ENCODE data around the gene VAT1L.

The VAT1L gene

DNA sequence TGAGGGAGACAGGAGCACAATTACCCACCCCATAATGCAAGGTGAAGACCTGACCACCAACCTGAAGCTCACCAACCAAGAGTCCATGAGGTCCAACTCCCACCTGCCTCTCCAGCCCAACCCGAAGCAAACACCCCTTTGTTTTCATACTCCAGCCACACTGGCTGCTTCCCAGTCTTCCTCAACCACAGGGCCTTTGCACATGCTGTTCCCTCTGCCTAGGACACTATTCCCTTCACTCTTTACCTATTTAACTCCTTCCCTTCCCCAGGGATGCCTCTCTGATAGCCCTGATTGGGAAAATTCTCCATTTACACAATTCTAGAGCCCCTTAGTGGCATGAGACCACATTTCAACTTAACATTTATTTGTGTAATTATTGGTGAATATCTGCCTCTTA, 86.0 kb downstream of the VAT1L start:
- DNase-seq: no peak

DNA sequence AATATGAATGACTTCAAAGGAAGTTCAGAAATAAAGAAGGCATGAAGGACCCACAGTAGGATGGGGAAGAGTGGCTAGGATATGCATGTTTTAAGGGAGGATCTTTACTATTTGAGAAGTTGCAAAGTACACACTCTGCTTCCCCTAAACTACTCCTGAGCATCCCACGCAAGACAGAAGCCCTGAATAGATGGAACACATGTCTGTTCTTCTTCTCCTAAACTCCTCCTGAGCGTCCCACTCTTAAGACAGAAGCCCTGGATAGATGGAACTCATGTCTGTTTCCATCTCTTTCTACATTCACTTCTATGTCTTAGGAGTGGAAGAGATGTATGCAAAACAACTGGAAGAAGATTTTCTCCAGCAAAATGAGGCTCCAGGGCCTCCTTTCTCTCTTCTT, 88.4 kb downstream of the VAT1L start:
- no peak for DNase-seq

DNA sequence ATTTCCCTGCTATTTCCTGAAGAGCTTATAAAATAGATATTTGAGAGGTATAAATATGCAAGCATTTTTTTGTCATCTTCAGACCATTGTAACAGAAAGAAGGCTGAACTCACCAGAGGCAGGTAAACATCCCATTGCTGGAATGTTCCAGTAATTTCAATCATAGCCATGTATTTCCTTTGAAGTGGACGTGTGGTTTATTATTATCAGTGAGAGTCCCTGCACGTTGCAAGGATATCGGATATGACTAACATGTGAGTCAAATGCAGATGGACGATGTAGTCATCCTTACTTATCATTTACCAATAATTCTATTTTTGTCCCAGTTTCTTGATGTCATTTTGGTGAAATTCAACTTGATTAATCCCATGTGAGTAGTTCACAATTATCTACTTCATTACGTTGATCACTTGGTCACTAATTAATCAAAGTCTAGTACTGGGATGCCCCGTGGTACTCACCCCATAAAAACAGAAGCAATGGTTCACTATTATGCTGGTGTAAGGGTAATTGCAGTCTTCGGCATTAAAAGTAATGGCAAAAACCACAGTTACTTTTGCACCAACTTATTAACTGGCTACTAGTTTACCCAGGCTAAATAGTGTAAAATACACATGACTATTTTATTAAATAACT, 89.5 kb downstream of the VAT1L start:
- DNase-seq: no peak

DNA sequence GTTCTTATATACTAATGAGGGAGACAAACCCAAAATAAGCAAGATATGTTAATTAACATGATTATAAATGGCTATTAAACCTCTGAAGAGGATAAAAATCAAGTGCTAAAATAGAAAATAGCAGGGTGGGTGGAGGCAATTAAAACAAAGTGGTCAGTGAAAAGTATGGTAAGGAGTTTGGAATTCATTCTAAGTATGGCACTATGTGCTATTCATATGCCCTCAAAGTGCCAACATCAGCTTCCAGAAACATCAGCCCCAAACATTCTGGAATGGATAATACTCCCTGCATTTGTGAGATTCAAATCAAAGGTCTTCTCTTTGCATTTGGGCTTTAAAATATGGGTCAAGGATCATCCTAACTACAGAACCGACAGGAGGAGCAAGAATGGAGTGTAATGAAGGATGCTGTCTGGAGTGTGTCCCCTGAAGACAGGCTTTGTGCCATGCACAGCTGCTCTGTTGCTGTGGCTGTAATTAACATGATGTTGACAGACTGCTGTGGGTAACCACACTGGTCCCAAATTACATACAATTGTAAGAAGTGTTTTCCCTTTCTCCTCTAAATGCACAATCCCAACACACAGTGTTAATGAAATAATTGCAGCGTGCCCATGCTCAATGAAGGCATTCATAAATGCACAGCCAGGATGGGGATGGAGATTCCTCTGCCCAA, 93.1 kb downstream of the VAT1L start:
- no peak for DNase-seq

DNA sequence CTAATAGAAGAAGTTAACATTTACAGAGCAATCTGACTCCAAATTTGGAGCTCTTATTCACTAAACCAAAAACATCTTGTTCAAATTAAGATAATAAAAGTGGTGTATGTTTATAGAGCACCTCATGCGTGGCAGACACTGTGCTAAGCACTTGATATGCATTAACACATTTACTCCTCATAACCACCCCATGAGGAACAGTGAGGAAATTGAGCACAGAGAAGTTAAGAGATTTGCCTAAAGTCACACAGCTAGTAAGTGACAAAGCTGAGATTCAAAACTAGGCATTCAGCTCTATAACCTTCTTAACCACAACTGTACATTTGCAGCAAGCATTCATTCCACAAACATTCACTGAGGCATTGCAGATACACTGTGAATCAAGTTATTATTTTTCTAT, 94.0 kb downstream of the VAT1L start:
- DNase-seq: no peak

DNA sequence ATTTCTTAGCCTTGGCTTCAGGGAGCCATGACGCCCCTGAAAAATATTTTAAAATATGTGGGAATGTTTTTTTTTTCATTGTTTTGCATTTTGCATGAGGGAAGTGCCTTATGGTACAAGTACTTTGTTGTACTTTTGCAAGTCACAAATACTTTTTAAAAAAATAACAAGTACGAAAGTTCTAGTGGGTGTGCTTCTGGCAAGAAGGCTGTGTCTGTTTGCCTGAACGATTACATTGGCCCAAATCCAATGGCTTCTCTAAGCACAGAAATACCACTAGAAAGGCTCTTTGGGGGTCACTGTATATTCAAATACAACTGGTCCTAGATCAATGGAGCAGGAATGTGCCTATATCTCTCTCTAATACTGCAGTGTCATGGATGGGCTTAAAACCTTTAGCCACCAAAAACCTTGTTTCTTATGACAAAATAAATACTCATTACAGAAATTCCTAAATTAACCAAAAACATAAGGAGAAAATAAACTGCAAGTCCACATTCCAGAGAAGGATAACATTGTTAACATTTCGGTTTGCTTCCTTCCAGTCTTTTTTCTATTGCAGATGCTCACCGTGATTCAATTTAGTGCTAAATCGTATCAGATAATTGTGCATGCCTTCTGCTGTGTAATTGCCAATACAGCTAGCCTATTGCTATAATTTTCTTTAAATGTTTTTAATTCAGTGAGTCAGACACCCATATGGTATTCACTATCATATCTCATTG, 97.4 kb downstream of the VAT1L start:
- DNase-seq: no peak

DNA sequence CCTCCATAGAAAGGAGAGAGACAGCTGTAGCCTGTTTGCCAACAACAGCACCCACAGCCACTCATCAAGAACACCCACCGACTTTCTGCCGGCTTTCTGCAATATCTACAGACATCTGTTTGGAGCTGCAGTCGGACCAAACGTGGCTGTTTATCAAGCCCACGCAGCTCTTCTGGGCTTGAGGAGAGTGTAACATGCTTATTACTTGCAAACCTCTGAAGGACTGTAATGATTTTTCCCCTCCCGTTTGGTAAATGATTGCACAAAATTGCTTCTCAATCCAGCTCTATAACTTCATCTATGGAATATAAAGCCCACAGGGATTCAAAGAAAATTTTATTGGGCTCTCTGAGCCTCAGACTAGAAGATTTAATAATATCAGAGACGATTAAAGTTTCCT, 100.5 kb downstream of the VAT1L start:
- no peak for DNase-seq

DNA sequence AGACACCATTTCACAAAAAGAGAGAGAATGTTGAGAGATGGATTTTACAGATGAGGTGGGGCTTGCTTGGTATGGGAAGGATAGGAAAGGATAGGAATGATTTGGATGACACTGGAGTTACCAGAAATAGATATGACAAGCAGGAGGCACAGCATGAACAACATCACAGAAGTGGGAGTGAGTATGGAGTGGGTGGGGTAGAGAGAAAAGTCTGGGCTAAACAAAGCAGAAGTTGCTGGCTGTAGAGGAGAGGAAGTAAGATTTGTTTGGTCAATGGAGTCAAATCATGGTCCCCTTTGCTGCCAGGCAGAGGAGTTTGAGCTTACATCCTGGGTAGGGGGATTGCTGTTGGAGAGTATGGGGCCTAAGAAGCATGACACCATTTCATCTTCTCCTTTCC, 101.7 kb downstream of the VAT1L start:
- no peak for DNase-seq

DNA sequence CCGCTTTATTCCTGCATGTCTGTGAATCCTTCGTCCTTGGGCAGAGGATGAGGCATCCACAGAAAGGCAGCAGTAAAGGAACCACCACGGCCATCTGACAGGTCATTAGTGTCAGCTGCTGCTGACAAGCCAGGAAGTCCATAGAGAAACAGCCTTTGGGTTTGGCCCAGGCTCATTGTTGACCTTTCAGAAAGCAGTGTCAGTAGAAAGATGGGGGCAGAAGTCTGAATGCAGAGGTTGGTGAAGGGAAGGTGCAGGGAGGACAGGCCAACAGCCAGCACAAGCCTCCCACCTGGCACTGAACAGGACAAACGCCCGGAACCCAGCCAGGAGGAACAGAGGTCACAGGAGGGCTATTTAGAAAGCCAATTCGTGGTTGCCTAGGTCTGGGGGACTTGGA, 105.8 kb downstream of the VAT1L start:
- DNase-seq: no peak

DNA sequence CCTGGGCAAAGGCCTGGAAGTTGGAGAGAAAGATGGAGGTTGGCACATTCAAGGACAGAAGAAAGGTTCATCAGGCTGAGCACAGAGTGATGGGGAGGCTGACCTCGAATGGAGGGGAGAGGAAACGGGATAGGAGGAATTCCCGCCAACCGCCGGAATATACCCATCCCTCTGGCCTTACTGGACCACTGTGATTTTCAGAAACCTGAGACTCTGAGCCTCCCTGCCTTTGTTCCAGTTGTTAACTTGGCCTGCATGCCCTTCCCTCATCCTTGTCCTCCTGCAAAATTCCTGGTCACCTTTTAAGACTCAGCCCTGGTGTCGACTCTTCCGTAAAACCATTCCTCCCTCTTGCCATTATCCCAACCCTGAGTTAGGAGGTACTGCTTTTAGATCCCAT, 107.6 kb downstream of the VAT1L start:
- DNase-seq: no peak

DNA sequence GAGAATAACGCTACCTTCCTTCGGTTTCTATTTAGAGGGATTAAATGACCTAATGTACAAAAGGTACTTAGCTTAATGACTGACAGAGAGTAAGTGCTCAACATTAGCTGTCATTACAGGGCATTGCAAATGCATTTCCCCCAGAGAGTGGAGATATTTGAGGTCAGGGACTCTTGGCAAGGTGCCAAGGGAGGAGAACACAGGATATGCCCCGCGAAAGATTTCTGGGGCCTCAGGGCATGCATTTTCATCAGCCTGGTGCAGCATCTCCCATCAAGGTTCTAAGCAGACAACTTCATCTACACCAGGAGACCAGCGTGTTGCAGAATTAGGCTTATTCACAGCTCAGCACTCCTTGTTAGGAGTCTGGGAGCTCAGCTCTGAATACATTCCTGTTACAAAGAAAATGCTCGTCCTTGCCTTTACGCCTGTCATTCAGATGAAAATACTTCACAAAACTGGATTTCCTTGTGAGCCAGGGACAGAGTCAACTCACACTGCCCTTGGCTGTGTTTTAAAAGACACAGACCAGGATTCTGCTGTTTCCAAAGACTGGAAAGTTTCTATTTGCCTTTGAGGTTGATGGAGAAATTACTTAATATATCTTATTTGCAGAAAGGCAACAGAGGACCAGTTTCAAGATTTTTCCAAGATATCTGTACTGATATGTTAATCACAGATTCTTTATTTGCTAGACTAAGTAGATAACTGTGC, 108.2 kb downstream of the VAT1L start:
- no peak for DNase-seq

DNA sequence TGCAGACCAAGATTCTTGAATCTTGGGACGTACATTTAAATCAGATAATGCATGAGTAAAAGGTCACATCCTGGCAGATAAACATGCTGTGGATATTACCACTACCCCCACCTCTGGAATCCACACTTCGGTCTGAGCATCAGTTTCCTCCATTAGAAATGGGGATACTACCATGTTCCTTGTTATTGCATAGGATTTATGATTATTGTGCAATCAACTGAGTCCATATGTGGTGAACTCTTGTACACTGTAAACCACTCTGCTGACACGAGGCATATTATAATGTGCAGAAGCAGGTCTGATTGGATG, 108.7 kb downstream of the VAT1L start:
- DNase-seq: no peak

DNA sequence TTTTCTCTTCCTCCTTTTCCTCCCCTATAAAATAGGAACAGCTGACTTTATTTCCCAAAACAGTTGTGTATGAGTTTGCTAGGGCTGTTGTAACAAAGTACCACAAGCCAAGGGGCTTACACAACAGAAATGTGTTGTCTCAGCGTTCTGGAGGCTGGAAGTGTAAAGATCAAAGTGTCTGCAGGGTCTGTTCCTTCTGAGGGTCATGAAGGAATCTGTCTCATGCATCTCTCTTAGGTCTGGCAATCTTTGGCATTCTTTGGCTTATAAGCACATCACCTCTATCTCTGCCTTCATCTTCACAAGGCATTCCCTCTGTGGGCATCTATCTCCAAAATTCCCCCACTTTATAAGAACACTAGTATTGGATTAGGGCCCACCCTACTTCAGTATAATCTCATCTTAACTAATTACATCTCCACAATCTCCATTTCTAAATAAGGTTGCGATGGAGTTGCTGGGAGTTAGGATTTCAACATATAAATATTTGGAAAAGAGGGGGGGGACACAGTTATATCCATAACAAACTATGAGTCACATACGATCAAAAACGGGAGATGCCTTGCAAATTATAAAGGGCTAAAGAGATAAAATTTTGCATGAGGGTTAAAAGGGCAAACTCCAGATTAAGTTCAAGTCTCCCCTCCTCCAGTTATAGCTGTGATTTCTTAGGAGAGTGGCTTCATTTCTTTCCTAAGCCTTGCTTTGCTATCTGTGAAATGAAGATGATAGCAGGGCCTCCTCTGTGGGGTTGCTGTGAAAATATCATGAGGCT, 109.7 kb downstream of the VAT1L start:
- no peak for DNase-seq

DNA sequence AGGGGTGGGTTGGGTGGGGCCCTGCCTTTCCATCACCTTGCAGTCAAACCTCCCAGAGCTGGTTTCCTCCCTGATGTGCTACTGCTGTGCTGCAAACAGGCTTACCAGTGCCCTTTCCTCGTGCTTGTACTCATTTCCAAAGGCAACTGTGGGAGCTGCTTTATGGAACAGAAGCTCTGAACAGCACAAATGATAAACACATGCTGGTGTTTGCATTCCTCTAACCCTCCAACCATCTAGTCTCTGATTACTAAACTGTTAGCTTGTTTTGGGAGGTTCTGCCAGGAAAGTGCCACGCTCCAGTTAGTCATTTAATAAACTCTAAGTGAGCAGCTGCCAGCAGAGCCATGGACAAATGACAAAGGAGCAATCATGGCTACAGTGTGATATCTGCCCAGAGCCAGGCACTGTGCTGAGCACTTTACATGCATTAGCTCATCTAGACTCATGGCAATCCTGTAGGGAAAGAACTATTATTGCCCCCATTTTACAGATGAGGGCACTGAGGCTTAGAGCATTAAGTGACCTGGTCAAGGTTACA, 110.4 kb downstream of the VAT1L start:
- DNase-seq: no peak

DNA sequence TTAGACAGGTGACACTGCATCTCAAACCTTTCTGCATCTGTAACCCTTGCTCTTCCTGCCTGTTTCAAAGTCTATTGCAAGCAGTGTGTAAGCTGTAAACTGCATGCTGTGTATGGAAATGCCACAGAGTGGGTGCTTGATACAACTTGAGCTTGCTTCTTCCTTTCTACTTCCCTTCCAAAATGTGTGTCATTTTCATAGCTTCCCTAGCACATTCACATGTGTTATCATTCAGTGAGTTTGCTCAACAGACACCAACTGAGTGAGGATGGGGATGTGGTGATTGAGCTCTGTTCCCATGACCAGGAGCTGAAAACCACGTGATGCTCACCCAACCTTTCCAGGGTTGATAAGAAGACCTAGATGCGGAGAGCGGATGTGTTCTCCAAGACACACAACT, 111.1 kb downstream of the VAT1L start:
- no peak for DNase-seq

DNA sequence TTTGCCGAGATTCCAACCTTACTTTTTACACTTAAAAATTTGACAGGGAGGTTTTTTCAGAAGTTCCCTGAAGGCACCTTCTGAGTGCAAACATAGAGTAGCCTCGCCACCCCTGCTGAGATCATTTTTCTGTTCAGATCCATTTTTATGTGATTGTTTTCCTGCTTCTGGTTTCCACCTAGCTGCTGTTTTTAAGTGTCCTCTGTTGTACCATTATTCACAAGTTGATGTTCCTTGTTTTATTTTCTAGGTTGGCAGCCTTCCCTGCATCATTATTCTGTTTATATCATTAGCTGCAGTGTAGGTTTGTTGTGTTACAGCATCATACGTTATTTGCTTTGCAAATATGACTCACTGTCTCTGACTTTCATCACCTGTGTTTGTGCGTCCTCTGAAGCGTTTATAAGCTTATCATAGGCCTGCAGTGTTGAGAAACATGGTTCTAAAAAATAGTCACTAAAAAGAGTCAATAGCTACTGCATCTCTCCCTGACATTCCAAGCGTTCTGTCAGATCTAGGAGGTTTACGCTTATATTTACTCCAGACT, 117.1 kb downstream of the VAT1L start:
- no peak for DNase-seq

DNA sequence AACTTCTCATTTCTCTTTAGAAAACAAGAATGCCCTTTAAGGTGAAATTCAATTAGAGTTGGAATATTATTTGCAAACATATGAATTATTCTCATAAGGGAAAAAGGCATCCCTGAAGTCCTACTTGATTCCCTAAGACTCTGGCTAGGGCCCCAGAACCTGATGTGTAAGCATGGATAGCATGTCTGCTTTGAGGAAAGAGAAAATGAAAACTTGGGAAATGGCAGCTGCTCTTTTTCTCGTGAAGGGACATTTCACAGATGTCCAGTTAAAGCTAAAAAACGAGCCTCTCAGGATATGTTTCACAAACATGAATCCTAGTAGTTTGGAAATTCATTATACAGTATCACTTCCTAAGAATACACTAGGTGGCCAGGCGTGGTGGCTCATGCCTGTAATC, 121.7 kb downstream of the VAT1L start:
- no peak for DNase-seq

DNA sequence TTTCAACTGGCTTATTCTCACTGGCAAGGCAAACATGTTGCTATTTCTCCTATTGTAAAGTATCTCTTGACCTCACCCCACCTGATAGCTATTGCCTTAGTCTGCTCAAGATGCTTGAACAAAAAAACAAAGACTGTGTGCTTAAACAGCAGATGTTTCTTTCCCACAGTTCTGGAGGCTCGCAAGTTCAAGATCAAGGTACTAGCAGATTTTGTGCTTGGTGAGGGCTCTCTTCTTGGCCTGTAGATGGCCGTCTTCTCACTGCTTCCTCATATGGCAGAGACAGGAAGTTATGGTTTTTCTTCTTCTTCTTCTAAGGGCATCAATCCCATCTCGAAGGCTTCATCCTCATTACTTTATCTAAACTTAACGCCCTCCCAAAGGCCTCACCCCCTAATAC, 124.3 kb downstream of the VAT1L start:
- DNase-seq: no peak

DNA sequence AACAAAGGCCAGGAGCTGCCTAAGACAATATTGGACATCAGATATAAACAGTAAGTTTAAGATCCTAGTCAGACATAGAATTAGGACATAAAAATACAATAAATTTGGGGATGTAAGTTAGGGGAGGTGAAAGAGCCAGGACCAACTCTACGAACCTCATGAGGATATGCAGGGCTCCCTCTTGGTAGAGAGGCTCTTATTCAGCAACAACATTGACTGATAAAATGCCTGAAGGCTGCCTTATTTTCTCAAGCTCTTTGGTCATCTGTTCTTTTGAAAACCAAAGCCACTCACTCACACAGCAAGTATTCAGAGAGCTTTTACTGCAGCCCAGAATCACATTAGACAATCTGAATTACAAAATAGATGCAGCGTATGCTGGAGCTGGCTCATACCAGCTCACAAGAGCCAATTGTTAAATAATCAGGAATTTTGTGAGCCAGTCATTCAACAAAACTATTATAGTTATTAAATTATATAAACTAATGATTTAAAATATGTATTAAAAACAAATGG, 125.4 kb downstream of the VAT1L start:
- DNase-seq: no peak

DNA sequence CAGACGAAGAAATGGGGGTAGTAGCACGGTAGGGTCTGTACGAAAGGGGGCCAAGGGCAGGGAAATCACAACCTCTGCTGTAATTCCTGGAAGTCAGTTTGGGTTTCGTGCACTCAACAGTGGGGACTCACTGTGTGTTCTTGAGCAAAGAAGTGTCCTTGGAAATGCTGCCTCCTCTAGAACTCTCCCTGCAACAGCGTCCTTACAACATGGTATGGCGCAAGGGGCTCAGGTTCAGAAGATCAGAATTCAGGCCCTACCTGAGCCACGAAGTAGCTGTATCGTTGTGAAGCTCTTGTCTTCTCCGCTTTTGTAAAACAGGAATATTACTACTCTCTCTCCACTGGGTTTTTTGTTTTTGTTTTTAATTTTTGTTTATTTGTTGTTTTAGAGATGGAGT, 127.7 kb downstream of the VAT1L start:
- DNase-seq: no peak

DNA sequence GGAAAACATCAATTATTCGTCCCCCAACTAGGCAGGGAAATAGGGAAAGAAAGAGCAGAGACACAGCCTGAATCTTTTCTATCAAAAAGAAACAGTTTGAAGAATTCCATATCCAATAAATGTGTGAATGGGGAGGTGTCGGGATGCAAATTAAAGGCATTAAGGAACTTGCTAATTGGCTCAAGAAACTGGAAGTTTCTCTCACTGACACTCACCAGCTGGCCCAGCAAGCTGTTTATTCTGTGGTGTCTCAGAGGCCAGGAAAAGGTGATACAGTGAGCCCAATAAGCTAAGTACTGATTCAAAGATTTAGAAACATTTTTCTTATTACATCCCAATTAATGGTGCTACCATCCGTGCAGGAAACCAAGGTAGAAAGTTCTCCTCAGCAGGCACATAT, 129.6 kb downstream of the VAT1L start:
- DNase-seq: no peak
